ENCODE results near the gene TRIM66.

- TF ChIP-seq CTCF (IDR thresholded peaks at IDR 0.05; ENCODE audit: insufficient read depth, low read depth, low read length), result no peak
- TF ChIP-seq EZH2 (IDR thresholded peaks at IDR 0.05; ENCODE audit: insufficient read depth, low read length), result no peak
Observed at GRCh38 chr11:8672346-8672745, 10.1 kb downstream of the TRIM66 start.

Measured in astrocyte (in vitro differentiated cells and primary cell).